ENCODE data around the gene NPAS2.

Gene NPAS2

DNA sequence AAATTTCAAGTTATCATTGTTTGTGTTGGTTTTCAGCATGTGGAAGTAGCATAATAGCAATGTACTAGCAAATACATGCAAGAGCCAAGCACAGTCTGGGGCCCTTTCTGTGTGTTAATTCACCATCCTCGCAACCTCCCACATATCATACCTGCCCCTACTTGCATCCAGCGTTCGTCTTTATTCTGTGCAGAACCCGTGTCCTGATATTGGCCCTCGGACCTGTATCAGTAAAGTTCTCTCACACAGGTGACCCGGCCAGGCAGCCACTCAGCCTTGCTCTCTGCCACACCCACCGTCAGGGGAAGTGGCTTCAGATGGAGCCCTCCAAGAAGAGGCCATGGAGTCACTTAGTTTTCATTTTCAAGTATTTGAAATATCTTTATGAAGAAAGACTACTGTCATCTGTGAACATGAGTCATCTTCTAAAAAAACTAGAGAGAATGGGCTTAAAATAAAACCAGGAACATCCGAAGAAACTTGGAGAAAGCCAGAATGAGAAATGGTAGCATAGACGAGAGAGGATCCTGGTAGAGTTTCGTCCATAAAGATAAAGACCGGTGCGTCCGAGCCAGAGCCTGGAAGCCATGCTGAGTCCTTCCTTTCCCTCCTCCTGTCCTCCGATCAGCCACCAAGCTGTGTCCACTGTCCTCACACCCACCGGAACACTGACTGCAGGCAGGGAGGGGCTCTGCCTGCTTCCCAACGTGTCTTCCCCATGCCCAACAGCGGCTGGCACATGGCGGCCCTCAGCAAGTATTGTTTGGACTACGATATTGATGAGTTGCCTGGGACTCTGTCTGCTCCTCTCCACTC lies 124.9 kb downstream of the NPAS2 start:
- TF ChIP-seq, protein P1, sequence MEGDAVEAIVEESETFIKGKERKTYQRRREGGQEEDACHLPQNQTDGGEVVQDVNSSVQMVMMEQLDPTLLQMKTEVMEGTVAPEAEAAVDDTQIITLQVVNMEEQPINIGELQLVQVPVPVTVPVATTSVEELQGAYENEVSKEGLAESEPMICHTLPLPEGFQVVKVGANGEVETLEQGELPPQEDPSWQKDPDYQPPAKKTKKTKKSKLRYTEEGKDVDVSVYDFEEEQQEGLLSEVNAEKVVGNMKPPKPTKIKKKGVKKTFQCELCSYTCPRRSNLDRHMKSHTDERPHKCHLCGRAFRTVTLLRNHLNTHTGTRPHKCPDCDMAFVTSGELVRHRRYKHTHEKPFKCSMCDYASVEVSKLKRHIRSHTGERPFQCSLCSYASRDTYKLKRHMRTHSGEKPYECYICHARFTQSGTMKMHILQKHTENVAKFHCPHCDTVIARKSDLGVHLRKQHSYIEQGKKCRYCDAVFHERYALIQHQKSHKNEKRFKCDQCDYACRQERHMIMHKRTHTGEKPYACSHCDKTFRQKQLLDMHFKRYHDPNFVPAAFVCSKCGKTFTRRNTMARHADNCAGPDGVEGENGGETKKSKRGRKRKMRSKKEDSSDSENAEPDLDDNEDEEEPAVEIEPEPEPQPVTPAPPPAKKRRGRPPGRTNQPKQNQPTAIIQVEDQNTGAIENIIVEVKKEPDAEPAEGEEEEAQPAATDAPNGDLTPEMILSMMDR (IDR thresholded peaks at IDR 0.05; ENCODE audit: control insufficient read depth, extremely low read depth, insufficient read depth): no peak
- H3K4me3 ChIP-seq (ENCODE audit: low read depth, low read length): no peak overlapping the region
- no peak for DNase-seq (ENCODE audit: low read depth)

DNA sequence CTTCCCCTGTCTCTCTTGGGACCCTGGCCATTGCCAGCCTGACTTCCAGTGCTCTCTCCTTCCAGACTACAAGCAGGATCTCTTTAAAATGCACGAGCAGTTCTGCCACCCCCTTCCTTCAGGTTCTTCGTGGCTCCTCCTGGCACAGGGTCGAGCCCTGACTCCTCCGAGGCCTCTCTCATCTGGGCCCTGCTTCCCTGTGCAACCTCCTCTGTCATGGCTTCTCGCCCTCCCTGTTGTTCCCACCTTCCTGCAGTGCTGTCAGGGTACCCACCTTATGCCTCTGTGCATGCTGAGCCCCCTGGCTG lies 125.4 kb downstream of the NPAS2 start:
- no peak for DNase-seq (ENCODE audit: low read depth)
- TF ChIP-seq, protein P1 (IDR thresholded peaks at IDR 0.05; ENCODE audit: control insufficient read depth, extremely low read depth, insufficient read depth): no peak
- no peak overlapping the region for H3K4me3 ChIP-seq (ENCODE audit: low read depth, low read length)

- DNase-seq (ENCODE audit: low read depth): no peak
- H3K4me3 ChIP-seq (ENCODE audit: low read depth, low read length): no peak overlapping the region
These were observed 126.1 kb downstream of the NPAS2 start for GRCh38 chr2:100945930-100946607.

DNA sequence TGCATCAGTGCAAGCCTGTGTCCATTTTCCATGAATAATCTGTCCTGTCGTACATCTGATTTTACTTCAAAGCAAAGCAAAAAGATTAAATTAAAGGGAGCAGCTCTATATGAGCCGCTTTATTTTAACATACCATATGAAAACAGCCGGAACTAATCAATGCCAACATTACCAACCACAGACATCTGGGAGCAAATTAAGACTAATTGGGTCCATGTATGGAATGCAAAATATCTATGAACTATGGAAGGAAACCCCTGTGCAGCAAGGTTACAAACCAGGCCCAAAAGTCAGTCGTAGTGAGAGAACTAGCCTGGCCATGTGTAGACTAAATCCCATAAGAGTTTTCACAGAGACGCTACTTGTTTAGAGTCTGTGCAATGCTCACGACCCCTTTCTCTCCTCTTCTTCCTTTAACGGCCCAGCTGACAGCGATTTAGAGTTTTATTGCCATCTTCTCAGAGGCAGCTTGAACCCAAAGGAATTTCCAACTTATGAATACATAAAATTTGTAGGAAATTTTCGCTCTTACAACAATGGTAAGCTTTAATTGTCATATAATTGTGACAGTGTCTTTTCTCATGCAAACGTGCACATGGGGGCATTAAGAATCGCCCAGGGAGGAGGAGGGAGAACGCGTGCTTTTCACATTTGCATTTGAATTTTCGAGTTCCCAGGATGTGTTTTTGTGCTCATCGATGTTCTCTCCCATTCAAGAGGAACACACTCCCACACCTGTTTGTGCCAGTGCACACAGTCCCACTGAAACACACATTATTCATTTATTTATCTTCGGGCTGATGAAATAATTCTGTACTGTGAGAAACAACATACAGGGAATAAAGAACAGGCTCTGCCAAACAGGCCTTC lies 129.2 kb downstream of the NPAS2 start:
- no peak for DNase-seq (ENCODE audit: low read depth)
- TF ChIP-seq, protein P1 (IDR thresholded peaks at IDR 0.05; ENCODE audit: control insufficient read depth, extremely low read depth, insufficient read depth): no peak

More at GRCh38 chr2:100945930-100946607, 126.1 kb downstream of the NPAS2 start:
- TF ChIP-seq, protein P1 (IDR thresholded peaks at IDR 0.05; ENCODE audit: control insufficient read depth, extremely low read depth, insufficient read depth): no peak

DNA sequence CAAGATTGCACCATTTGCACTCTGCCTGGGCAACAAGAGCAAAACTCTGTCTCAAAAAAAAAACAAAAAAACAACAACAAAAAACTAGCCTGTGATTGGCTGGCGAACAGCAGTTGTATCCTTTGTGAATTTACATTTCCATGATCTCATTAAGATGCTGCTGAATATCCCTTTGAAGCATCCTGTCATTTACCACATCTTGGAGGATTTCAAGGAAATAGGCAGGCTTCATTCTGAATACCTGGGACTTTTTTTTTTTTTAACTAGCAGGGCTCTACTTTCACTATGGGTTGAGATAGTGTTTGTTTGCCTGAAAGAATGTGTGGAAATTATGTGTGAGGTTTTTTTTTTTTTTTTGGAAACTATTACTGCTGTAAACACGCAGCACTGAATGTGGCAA lies 132.6 kb downstream of the NPAS2 start:
- no peak for DNase-seq (ENCODE audit: low read depth)
- TF ChIP-seq, protein P1 (IDR thresholded peaks at IDR 0.05; ENCODE audit: control insufficient read depth, extremely low read depth, insufficient read depth): no peak
- no peak overlapping the region for H3K4me3 ChIP-seq (ENCODE audit: low read depth, low read length)

More for the DNA sequence above, 129.2 kb downstream of the NPAS2 start:
- H3K4me3 ChIP-seq (ENCODE audit: low read depth, low read length): no peak overlapping the region

GRCh38 chr2:100953406-100954043 lies 133.6 kb downstream of the NPAS2 start:
- no peak overlapping the region for H3K4me3 ChIP-seq (ENCODE audit: low read depth, low read length)
- DNase-seq (ENCODE audit: low read depth): no peak
- TF ChIP-seq, protein P1 (IDR thresholded peaks at IDR 0.05; ENCODE audit: control insufficient read depth, extremely low read depth, insufficient read depth): no peak

Data from LNCaP clone FGC (cell line).